CD14-positive monocyte (primary cell): Measurements from ENCODE around the gene PSMA7. TPM values are rescaled to one million over a fixed set of nuclear protein-coding genes. Genes with fewer than 3 reads are reported as not detected.

Source experiments
- DNase-seq, 3 donors: peaks; one replicate each; pipeline ENCODE4 v3.0.0-alpha.2; 2011 to 2022
- H2AFZ ChIP-seq: 2 replicates; pipeline ENCODE4 v1.6.0; 2012; ENCODE audit warnings: mild to moderate bottlenecking, low read depth, low read length, inconsistent platforms; ENCODE audit not compliant: insufficient read depth, poor library complexity, severe bottlenecking
- H3K27ac ChIP-seq, 2 donors: 1 replicate in 1 of 2; 2 replicates in 1 of 2; pipeline ENCODE4 v1.5.1; 2012 to 2013; ENCODE audit warnings: low read length in 2 of 2, control low read depth in 1 of 2, inconsistent platforms in 1 of 2, low read depth in 1 of 2, mild to moderate bottlenecking in 1 of 2
- H3K27me3 ChIP-seq, 2 donors: one replicate each; pipeline versions ENCODE4 v1.6.0 to v1.6.1; 2011 to 2013; ENCODE audit warnings: low read length in 2 of 2; ENCODE audit not compliant: control insufficient read depth in 2 of 2, insufficient read depth in 2 of 2
- H3K36me3 ChIP-seq, 2 donors: replicated peaks in 1 of 2; 1 replicate in 1 of 2; 2 replicates in 1 of 2; pipeline versions ENCODE4 v1.5.1 to v1.6.1; 2012 to 2013; ENCODE audit warnings: low read length in 2 of 2, control low read depth in 1 of 2, inconsistent platforms in 1 of 2, mild to moderate bottlenecking in 1 of 2; ENCODE audit not compliant: insufficient read depth in 2 of 2, control insufficient read depth in 1 of 2
- H3K4me1 ChIP-seq, 2 donors: 1 replicate in 1 of 2; 2 replicates in 1 of 2; pipeline versions ENCODE4 v1.5.1 to v1.6.1; 2012 to 2013; ENCODE audit warnings: low read length in 2 of 2, control low read depth in 1 of 2, inconsistent platforms in 1 of 2, mild to moderate bottlenecking in 1 of 2, moderate library complexity in 1 of 2; ENCODE audit not compliant: insufficient read depth in 2 of 2, control insufficient read depth in 1 of 2
- H3K4me2 ChIP-seq: replicated peaks from 2 replicates; pipeline ENCODE3; 2012; ENCODE audit warnings: low read length, moderate library complexity, mild to moderate bottlenecking; ENCODE audit not compliant: poor library complexity, severe bottlenecking; ENCODE audit errors: extremely low read depth
- H3K4me3 ChIP-seq, 3 experiments: fragments of 200-600 bp in 1 of 3; sonication (generic) in 1 of 3; replicated peaks in 1 of 3; 1 replicate in 2 of 3; 2 replicates in 1 of 3; pipeline ENCODE4 v1.5.1; 2011 to 2013; ENCODE audit warnings: low read length in 3 of 3, mild to moderate bottlenecking in 3 of 3, control low read depth in 2 of 3, low read depth in 2 of 3, inconsistent platforms in 1 of 3, moderate library complexity in 1 of 3
- H3K79me2 ChIP-seq: 2 replicates; pipeline ENCODE4 v1.6.0; 2012; ENCODE audit warnings: mild to moderate bottlenecking, control low read depth, inconsistent platforms, low read length, moderate library complexity; ENCODE audit not compliant: insufficient read depth
- H3K9ac ChIP-seq: 2 replicates; pipeline ENCODE4 v1.6.0; 2017; ENCODE audit warnings: low read length, mild to moderate bottlenecking; ENCODE audit not compliant: insufficient read depth, poor library complexity, severe bottlenecking
- H3K9me3 ChIP-seq, 2 donors: replicated peaks in 1 of 2; 1 replicate in 1 of 2; 2 replicates in 1 of 2; pipeline versions ENCODE4 v1.5.1 to v1.6.1; 2012 to 2013; ENCODE audit warnings: low read length in 2 of 2, control low read depth in 1 of 2; ENCODE audit not compliant: control insufficient read depth in 1 of 2, insufficient read depth in 1 of 2
- H4K20me1 ChIP-seq: 2 replicates; pipeline ENCODE4 v1.6.0; 2012; ENCODE audit warnings: mild to moderate bottlenecking, low read length, control low read depth, moderate library complexity; ENCODE audit not compliant: insufficient read depth
- H3K27ac Mint-ChIP-seq, 7 donors: one replicate each; pipeline ENCODE4 v1.8.0; 2020; ENCODE audit warnings: mild to moderate bottlenecking in 7 of 7, mixed read lengths in 7 of 7, moderate library complexity in 6 of 7, inconsistent platforms in 2 of 7
- H3K27me3 Mint-ChIP-seq, 3 donors: one replicate each; pipeline ENCODE4 v1.8.0; 2021 to 2022; ENCODE audit warnings: low read depth in 3 of 3, mild to moderate bottlenecking in 3 of 3, mixed read lengths in 3 of 3, moderate library complexity in 3 of 3, inconsistent platforms in 1 of 3
- H3K36me3 Mint-ChIP-seq, 2 donors: one replicate each; pipeline ENCODE4 v1.8.0; 2020; ENCODE audit warnings: mixed read lengths in 2 of 2, inconsistent platforms in 1 of 2, mild to moderate bottlenecking in 1 of 2
- H3K4me1 Mint-ChIP-seq: one replicate; pipeline ENCODE4 v1.8.0; 2020; ENCODE audit warnings: mild to moderate bottlenecking, mixed read lengths
- H3K4me3 Mint-ChIP-seq, 2 donors: one replicate each; pipeline ENCODE4 v1.8.0; 2020; ENCODE audit warnings: mild to moderate bottlenecking in 2 of 2, mixed read lengths in 2 of 2, moderate library complexity in 1 of 2
- H3K9me3 Mint-ChIP-seq, 7 donors: one replicate each; pipeline ENCODE4 v1.8.0; 2020 to 2022; ENCODE audit warnings: mixed read lengths in 7 of 7, mild to moderate bottlenecking in 6 of 7, moderate library complexity in 6 of 7, inconsistent platforms in 2 of 7
- CTCF ChIP-seq: fragments of 200-600 bp; IDR thresholded peaks from one replicate; pipeline ENCODE4 v1.8.0; 2022; ENCODE audit warnings: antibody characterized with exemption, mild to moderate bottlenecking
- WGBS: methylation state at CpG from one replicate; pipeline ENCODE4 v1.1.5; 2013; ENCODE audit warnings: missing lambda C conversion rate; ENCODE audit not compliant: insufficient coverage; 5-methylcytosine and 5-hydroxymethylcytosine counted together
- intact Hi-C, 2 donors: fragments of 100-400 bp; cut with micrococcal nuclease; formaldehyde crosslinking; loops; one replicate each; pipeline versions ENCODE4 v1.15.0 to v1.15.1; 2023
- polyA plus RNA-seq, 3 donors: library from polyadenylated mRNA; depleted of rRNA in 1 of 3; unstranded in 2 of 3; stranded (reverse) in 1 of 3; fragments of 300-500 nt in 2 of 3; fragments of >200 nt in 1 of 3; fragmentation: Illumina TruSeq in 2 of 3; gene quantifications; 1 replicate in 2 of 3; 2 replicates in 1 of 3; pipeline ENCODE4 v1.2.3, GENCODE V29; 2012 to 2021

The PSMA7 gene
- polyA plus RNA-seq, 3 donors: 402 to 668 (median 527) TPM

GRCh38 chr20:62143957-62144825, 997 bp upstream of the PSMA7 start:
- peak overlapping the region; percentile 80 to 89 for H3K4me3 Mint-ChIP-seq
- no peak for TF ChIP-seq CTCF
- peak overlapping the region; percentile 45 to 87 (median 85) for H3K27ac Mint-ChIP-seq
- Histone ChIP-seq H3K4me3 (peak overlapping the region; percentile 54 to 87 (median 60)), H3K9me3 (no peaks in the 10 kb centered on the region), H3K36me3 (peaks cover 15 to 19% of the 10 kb centered on the region in 2 donors), H2AFZ (no peak overlapping the region), H3K9ac (peak overlapping the region; percentile 88), H3K27me3 (no peaks in the 10 kb centered on the region), H3K4me1 (peaks cover 27 to 35% of the 10 kb centered on the region in 2 donors), H3K4me2 (peak overlapping the region; percentile 79), H3K27ac (peak overlapping the region; percentile 56 to 89), H3K79me2 (peaks cover 88% of the 10 kb centered on the region), H4K20me1 (peaks cover 83% of the 10 kb centered on the region)
- peak; percentile 32 to 41 (median 38) for DNase-seq
- H3K9me3 Mint-ChIP-seq: no peaks in the 10 kb centered on the region
- H3K36me3 Mint-ChIP-seq: peaks cover 17 to 20% of the 10 kb centered on the region in 2 donors
- no peaks in the 10 kb centered on the region for H3K27me3 Mint-ChIP-seq
- intact Hi-C loops: loop anchor here (2.0 to 10.0 kb wide), 8 partner anchors 37 to 1841 kb away; partner anchors contain the start of genes MTG2 (in 1 of the 2), OGFR (in 1 of the 2), OSBPL2 (in 1 of the 2) and PRPF6 (in 1 of the 2)
- under 1% methylated on average over 97 of the region's 104 CpGs for WGBS
- H3K4me1 Mint-ChIP-seq: peaks cover 42% of the 10 kb centered on the region

- TF ChIP-seq CTCF: no peak
- H3K4me2 ChIP-seq: peak overlapping the region; percentile 95
- intact Hi-C loops: loop anchor here (2.0 to 10.0 kb wide), 8 partner anchors 38 to 1842 kb away; partner anchors contain the start of genes MTG2 (in 1 of the 2), OGFR (in 1 of the 2), OSBPL2 (in 1 of the 2) and PRPF6 (in 1 of the 2)
- peak overlapping the region; percentile 75 to 89 for H3K27ac ChIP-seq
- DNase-seq: no peak
- WGBS: under 1% methylated on average over 68 of the region's 71 CpGs
- no peaks in the 10 kb centered on the region for H3K9me3 ChIP-seq
- Mint-ChIP-seq H3K9me3 (peaks cover 0 to 3% (median 0%) of the 10 kb centered on the region in 7 donors), H3K4me1 (peaks cover 41% of the 10 kb centered on the region), H3K27me3 (no peaks in the 10 kb centered on the region), H3K36me3 (peaks cover 34 to 37% of the 10 kb centered on the region in 2 donors), H3K4me3 (peak overlapping the region; percentile 86 to 94), H3K27ac (peak overlapping the region; percentile 90 to 97 (median 94))
- peaks cover 30 to 36% of the 10 kb centered on the region in 2 donors for H3K36me3 ChIP-seq
- H3K4me1 ChIP-seq: peaks cover 27 to 35% of the 10 kb centered on the region in 2 donors
- peak overlapping the region; percentile 88 for H3K9ac ChIP-seq
- H3K79me2 ChIP-seq: peaks cover 87% of the 10 kb centered on the region
- no peak overlapping the region for H2AFZ ChIP-seq
- peak overlapping the region; percentile 48 to 89 (median 69) for H3K4me3 ChIP-seq
- no peaks in the 10 kb centered on the region for H3K27me3 ChIP-seq
- H4K20me1 ChIP-seq: peaks cover 81% of the 10 kb centered on the region
Observed at GRCh38 chr20:62142252-62143080, 728 bp downstream of the PSMA7 start.
